GM12872 (cell line): ENCODE measurements around the gene GGT7.

ENCODE experiments used
- TF ChIP-seq, protein P1 (sequence below): IDR thresholded peaks from 3 replicates; pipeline ENCODE4 v1.5.1; 2011; ENCODE audit warnings: low read depth, mild to moderate bottlenecking, low read length, moderate library complexity; ENCODE audit not compliant: insufficient read depth

Gene GGT7

DNA sequence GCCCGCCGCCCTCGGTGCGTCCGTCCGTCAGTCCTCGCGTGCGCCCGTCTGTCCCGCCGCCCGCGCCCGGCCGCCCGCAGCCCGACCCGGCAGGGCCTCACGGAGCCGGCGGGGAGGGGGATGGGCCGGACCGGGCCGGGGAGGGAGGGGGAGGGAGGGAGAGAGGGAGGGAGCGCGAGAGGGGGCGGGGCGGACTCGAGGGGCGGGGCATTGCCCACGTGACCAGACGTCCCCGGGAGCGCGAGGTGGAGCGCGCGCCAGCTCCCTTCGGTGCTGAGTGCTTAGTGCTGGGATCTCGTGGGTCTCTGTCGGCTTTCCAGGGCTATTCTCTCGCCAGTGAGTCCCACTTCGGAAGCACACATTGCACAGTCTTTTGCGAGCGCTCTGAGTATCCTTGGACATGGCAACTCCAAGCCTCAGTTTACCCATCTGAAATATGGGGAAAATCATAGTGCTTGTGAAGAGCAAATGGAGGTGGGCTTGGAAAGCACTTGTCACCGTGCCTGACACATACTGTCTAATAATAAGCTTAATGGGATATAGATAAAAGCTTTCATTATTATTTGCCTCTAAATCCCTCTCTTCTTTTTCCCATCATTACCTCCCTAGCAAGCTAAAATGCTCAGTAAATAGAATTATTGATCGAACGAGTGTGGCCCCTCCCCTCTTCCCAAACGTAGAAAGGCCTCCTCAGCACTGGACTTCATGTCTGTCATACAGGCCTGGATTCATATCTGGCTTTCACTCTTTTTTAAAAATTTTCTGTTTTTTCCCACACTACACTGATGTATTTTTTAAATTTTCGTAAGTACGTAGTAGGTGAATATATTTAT lies 46.9 kb downstream of the GGT7 start, which contains the start of gene NCOA6:
TSS of gene NCOA6 (minus strand) at position 122 of the 833 bp plus-strand sequence. CDS start 43,296 bp downstream, outside the sequence.
- TF ChIP-seq, protein P1, sequence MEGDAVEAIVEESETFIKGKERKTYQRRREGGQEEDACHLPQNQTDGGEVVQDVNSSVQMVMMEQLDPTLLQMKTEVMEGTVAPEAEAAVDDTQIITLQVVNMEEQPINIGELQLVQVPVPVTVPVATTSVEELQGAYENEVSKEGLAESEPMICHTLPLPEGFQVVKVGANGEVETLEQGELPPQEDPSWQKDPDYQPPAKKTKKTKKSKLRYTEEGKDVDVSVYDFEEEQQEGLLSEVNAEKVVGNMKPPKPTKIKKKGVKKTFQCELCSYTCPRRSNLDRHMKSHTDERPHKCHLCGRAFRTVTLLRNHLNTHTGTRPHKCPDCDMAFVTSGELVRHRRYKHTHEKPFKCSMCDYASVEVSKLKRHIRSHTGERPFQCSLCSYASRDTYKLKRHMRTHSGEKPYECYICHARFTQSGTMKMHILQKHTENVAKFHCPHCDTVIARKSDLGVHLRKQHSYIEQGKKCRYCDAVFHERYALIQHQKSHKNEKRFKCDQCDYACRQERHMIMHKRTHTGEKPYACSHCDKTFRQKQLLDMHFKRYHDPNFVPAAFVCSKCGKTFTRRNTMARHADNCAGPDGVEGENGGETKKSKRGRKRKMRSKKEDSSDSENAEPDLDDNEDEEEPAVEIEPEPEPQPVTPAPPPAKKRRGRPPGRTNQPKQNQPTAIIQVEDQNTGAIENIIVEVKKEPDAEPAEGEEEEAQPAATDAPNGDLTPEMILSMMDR = no peak

GRCh38 chr20:34824806-34825529 lies 47.7 kb downstream of the GGT7 start:
- TF ChIP-seq, protein P1 = no peak

- TF ChIP-seq, protein P1 = no peak
Measured at GRCh38 chr20:34824452-34824805, 48.2 kb downstream of the GGT7 start.

DNA sequence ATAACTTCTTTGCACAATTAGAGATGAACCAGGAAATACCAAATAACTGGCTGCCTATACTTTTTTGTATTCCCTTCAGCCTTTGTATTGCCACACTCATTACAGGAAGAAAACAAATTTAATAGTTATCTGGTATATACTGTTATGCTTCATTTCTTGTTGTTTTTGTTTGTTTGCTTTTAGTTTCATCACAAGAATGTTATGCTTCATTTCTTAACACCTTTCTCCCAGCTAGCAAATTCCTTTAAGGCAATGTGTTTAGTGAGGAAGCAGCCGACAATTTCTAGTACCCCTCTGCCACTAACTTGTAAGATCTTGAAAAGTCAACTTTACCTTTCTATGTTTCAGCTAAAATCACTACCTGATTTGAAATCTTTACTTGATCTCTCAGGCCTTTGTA lies 48.6 kb downstream of the GGT7 start:
- TF ChIP-seq, protein P1 = no peak

DNA sequence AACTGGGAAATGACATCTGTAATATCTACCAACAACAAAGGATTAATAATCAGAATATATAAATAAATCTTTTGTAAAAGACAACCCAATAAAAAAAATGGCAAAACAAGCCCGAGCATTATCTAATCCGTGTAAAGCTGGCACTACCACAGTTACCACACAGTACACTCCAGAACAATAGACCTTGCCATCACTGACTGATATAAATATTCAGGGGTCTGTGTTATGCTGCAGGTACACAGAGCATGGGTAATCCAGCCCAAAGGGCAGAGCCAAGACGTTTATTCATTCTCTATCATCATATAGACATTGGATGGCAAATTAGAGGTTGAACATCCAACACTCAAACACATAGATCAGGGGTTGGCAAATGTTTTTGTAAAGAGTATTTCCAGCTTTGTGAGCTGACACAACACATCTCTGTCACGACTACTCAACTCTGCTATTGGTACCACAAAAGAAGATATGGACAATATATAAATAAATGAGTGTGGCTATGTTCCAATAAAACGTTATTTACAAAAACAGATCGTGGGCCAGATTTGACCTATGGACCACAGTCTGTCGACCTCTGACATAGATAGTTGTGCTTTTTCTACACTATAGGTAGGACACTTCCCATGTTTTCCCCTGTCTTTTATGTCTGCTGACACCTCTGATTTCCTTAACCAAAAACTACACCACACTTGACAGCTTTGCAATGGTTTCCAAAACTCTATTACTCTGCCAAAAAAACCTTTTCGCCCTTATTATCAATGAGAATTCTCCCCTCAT lies 51.7 kb downstream of the GGT7 start:
- TF ChIP-seq, protein P1 = no peak

- TF ChIP-seq, protein P1 = no peak
Measured at GRCh38 chr20:34817801-34818200, 54.9 kb downstream of the GGT7 start.

- TF ChIP-seq, protein P1 = no peak
Measured at GRCh38 chr20:34817072-34817471, 55.6 kb downstream of the GGT7 start.
